NCI-H128 (cell line): ENCODE data around the gene ANKRD36B.
"Not testable (repeated sequence)": the region's sequence is repeated elsewhere in the genome, so short reads cannot be mapped to it uniquely, and the experiment has no call there.

Experiments used
- DNase-seq: peaks from one replicate; lab custom pipeline; 2025; ENCODE audit not compliant: unreplicated experiment; lab: John Stamatoyannopoulos, UW

The ANKRD36B gene

GRCh38 chr2:97550498-97550897, 39.2 kb downstream of the ANKRD36B start:
- DNase-seq = not testable (repeated sequence)

DNA sequence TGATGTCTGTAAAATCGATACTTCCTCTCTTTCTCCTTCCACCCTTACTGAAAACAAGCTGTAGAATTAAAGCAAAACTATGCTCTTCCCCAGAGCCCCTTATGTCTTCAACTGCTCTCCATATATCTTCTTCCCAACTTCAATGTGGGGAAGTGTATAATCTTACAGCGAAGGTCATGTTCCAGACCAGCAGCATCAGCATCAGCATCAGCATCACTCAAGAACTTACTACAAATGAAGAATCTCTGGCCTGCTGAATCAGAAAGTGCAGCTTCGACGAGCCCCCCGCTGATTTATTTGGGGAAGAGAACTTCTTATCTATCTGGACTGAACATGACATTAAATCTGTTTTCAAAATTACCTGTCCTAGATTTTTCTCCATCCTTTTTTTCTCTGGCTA, 40.6 kb downstream of the ANKRD36B start:
- DNase-seq = not testable (repeated sequence)

GRCh38 chr2:97548536-97548935, 41.1 kb downstream of the ANKRD36B start:
- DNase-seq = not testable (repeated sequence)

DNA sequence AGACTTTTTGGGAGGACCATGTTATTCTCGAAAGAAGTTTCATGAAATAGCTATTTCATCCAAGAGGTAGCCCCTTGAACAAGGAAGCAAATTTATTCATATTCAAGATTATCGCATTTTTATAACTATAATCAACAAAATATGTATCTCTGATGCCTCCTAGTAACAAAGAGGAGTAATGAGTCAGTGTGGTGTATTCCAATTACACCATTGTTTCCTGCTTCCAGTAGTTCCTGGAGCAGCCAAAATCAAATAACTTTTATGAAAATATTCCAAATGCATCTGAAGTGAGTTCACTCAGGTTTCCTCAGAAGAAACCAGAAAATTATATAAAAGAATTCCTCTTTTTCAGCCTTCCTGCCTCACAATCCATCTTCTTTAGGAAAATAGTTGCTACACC, 43.0 kb downstream of the ANKRD36B start:
- no peak for DNase-seq

DNA sequence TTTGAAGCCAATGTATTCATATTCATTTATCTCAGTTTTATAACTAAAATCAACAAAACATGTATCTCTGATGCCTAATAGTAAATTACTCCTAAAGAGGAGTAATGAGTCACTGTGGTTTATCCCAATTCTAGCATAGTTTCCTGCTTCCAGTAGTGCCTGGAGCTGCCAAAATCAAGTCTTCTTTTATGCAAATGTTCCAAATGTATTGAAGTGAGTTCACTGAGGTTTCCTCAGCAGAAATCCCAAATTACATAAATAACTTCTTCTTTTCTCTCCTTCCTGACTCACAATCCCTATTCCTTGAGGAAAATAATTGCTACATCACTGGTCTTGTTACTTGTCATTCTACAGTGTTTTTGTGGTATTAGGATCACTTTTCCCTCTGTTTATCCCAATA, 44.8 kb downstream of the ANKRD36B start:
- DNase-seq = not testable (repeated sequence)

DNA sequence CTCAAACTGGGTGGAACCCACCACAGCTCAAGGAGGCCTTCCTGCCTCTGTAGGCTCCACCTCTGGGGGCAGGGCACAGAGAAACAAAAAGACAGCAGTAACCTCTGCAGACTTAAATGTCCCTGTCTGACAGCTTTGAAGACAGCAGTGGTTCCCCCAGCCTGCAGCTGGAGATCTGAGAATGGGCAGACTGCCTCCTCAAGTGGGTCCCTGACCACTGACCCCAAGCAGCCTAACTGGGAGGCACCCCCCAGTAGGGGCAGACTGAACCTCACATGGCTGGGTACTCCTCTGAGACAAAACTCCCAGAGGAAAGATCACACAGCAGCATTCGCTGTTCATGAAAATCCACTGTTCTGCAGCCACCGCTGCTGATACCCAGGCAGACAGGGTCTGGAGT, 63.8 kb downstream of the ANKRD36B start:
- DNase-seq = not testable (repeated sequence)

- DNase-seq = not testable (repeated sequence)
Measured at GRCh38 chr2:97523816-97524215, 65.9 kb downstream of the ANKRD36B start.

DNA sequence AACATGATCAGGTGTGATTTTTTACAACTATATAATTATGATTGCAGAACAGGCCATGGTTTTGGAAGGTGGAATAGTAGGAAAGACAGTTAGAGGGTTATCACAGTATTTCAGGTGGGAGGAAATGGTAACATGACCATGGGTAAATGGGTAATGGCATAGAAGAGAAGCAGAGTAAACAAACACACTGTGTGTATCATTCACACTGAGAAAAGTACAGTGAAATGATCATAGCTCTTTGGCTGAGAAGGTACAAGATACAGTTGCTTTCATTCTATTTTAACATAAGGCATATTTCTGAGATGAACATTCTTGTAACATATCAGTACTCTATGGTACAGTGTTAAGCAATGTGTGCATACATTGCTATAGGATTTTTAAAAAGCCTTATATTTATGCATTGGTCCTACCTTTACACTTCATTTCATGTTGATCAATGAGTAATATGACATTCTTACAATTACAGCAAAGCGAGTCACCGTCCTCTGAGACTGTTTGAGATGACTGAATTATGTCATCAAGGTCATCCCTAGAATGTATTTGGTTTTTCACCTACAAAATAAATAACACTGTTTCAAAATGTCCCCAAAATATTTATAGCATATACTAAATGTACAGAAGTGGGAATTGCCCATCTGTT, 66.6 kb downstream of the ANKRD36B start:
- DNase-seq = not testable (repeated sequence)

GRCh38 chr2:97495651-97496050, 94.0 kb downstream of the ANKRD36B start:
- DNase-seq = not testable (repeated sequence)

- DNase-seq = not testable (repeated sequence)
Measured at GRCh38 chr2:97490141-97490540, 99.5 kb downstream of the ANKRD36B start.
